HL-60 (cell line): ENCODE results near the gene PTGER2.

Experiments used
- CTCF ChIP-seq: IDR thresholded peaks from one replicate; pipeline ENCODE4 v1.5.1; 2011; ENCODE audit warnings: low read length, control low read depth, inconsistent platforms; ENCODE audit not compliant: insufficient read depth
- POLR2AphosphoS5 ChIP-seq: IDR thresholded peaks from 2 replicates; pipeline ENCODE4 v1.6.1; 2012; ENCODE audit warnings: low read depth
- SPI1 ChIP-seq: IDR thresholded peaks from 2 replicates; pipeline ENCODE4 v1.6.1; 2012; ENCODE audit warnings: low read depth, mild to moderate bottlenecking, borderline replicate concordance
- TF ChIP-seq, protein P1 (sequence below): IDR thresholded peaks from 2 replicates; pipeline ENCODE4 v1.6.1; 2012; ENCODE audit warnings: low read depth; ENCODE audit not compliant: insufficient replicate concordance

DNA sequence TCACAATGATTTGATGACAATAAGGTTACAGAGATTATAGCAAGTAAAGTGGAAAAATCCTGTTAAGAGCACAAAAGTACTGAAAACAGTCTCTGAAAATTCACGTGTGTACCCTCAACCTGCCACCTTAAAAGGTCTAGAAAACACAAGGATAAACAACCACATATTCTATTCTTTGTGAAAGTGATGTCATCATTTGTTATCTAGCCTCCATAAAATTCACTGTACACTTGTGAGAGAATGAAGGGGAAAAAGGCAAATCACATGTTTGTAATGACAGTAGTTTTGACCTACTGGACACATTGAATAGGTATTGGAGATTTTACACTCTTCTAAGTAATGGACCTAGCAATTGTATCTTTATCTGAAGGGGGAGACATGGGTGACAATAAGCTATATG, 42.6 kb upstream of the PTGER2 start:
- TF ChIP-seq CTCF (no peak), POLR2AphosphoS5 (no peak), SPI1 (no peak)
- TF ChIP-seq, protein P1, sequence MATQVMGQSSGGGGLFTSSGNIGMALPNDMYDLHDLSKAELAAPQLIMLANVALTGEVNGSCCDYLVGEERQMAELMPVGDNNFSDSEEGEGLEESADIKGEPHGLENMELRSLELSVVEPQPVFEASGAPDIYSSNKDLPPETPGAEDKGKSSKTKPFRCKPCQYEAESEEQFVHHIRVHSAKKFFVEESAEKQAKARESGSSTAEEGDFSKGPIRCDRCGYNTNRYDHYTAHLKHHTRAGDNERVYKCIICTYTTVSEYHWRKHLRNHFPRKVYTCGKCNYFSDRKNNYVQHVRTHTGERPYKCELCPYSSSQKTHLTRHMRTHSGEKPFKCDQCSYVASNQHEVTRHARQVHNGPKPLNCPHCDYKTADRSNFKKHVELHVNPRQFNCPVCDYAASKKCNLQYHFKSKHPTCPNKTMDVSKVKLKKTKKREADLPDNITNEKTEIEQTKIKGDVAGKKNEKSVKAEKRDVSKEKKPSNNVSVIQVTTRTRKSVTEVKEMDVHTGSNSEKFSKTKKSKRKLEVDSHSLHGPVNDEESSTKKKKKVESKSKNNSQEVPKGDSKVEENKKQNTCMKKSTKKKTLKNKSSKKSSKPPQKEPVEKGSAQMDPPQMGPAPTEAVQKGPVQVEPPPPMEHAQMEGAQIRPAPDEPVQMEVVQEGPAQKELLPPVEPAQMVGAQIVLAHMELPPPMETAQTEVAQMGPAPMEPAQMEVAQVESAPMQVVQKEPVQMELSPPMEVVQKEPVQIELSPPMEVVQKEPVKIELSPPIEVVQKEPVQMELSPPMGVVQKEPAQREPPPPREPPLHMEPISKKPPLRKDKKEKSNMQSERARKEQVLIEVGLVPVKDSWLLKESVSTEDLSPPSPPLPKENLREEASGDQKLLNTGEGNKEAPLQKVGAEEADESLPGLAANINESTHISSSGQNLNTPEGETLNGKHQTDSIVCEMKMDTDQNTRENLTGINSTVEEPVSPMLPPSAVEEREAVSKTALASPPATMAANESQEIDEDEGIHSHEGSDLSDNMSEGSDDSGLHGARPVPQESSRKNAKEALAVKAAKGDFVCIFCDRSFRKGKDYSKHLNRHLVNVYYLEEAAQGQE = no peak
